Stimulated activated CD4-positive, alpha-beta T cell treated with anti-CD3 and anti-CD28 coated beads, Interleukin-1b, Interleukin-23, amount 100 ng/mL, for 24 hours (primary cell): ENCODE results near the gene RASGRF2.
"Not testable (repeated sequence)": the region's sequence is repeated elsewhere in the genome, so short reads cannot be mapped to it uniquely, and the experiment has no call there.

Experiments used
- DNase-seq, 4 experiments: peaks; one replicate each; pipeline ENCODE4 v3.0.0-alpha.2; 2020; ENCODE audit warnings: low read depth in 4 of 4, low spot score in 1 of 4

The RASGRF2 gene

DNA sequence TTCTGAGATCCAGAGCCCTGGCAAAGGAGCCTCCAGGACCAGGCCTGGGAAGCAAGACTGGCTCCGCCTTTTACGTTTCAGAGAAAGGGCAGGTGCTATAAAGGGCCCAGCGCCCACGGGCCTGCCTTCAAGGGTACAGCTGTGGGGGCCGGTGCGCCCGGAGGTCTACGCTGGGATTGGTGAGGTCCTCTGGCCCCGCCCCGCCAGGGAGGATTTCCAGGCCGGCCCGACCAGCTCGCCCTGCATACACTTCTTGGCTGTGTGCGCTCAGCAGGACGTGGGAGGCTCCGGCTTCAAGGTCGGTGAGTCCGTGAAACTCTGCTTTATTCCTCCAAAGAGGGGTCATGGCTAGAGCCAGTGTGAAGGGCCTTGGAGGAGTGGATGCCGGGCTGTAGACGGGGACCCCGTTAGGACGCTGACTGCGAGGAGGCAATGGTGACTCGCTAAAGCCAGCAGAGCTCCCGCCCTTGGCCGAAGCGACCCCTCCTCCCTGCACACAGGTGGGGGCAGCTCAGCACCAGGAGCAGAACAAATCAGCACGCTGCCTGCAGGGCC, 273.0 kb downstream of the RASGRF2 start, which contains the start of gene CKMT2:
Gene CKMT2 (plus strand): TSS at position 243 of the 555 bp plus-strand sequence. CDS start 17,811 bp downstream, outside the sequence.
- DNase-seq = no peak

DNA sequence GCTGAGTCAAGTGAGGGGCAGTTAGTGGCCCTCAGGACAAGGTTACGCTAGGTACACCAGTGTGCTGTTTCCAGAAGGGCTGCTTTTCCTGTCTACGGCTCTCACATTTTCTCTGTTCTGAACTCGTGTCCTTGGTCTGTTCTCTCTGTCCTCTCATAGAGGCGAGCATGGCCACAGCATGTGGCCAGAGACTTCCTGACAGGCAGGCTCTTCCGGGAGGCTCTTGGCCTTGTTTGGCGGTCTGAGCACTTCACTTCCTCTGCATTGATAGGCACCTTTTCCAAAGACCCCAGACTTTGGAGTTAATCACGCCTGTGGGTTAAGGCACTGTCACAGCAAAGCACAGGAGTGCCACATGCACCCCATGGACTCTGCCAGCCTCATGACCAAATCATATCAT, 274.1 kb downstream of the RASGRF2 start:
- no peak for DNase-seq

DNA sequence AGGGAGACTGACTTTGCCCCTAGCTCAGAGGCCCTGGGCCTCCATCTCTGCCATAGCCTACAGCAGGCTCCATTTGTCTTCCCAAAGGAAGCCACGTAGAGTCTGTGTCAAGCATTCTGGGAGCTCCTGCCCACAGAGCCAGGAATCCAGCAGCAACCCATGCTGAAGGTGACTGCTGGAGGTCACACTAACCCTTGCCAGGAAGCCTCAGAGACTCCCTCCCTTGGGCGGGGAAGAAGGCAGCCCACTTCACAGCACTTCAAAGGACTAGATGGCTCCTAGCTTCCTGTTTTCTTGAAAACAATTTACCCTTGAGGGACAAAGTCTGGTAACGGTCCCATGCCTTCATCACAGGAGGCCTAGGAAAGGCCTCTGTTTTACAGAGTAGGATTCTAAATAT, 274.6 kb downstream of the RASGRF2 start:
- no peak for DNase-seq

DNA sequence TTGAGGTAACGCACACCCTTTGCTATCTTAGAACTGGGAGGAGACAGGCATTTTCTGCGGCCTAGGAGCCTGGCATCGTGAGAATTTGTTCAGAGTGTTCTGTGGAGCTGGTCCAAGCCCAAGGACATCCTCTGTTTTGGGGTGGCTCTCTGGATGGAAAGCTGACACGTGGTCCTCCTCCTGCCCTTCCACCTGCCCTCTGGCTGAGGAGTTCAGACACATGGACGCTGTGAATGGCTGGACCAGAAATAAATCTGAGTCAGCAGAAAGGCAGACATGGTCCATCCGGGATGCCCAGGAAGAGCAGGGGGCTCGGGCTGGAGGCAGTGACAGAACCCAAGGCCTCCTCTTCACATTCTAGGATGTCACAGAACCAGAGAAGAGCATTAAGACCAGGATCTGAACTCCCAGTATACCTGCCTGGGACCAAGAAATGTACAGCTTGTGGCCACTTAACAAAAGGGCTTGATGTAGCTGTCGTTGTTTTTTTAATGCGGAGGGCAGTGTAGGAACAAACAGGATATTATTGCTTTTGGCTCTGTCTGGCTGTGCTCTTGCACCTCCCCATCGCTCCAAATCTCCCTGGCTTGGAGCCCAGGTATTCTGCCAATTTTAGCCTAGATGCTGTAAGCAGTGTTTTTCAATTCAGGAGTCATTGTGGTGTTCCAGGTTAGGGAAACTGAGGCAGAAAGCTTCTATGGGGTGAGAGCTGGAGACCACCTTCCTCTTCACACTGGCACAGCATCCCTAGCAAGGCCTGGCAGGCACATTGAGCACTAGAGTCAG, 275.3 kb downstream of the RASGRF2 start:
- no peak for DNase-seq

DNA sequence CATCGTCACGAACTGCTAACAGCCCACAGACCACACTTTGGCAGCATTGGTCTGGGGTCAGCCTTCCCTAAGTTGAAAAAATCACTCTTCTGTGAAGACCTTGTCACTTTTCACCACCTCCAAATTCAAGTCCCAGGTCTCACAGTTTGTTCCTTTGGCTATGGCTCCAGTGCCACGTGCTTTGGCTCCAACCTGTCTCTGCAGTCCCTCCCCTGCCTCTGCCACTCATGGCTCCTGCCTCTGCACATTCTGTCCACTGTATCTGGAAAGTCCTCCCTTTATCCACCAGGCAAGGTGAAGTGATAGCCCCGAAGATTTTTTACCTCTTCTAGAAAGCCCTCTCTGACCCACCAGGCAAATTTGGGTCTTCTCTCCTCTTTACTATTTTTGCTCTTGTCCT, 278.3 kb downstream of the RASGRF2 start:
- DNase-seq = no peak

DNA sequence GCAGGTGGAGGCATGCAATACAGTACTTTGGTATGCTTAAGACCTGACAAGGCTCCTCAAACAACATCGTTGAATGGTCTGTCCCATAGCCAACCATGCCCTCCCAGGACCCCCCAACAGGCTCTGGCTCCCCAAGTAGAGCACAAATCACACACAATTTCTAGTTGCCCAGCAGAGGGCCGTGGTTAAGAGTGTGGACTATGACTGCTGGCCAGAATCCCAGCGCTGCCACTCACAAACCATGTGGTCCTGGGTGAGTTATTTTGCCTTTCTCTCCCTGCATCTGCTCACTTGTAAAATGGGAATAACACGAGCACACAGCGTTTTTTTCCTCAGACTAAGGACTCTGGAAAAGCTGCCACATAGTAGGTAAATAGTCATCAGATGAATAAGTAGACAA, 279.4 kb downstream of the RASGRF2 start:
- DNase-seq = no peak

DNA sequence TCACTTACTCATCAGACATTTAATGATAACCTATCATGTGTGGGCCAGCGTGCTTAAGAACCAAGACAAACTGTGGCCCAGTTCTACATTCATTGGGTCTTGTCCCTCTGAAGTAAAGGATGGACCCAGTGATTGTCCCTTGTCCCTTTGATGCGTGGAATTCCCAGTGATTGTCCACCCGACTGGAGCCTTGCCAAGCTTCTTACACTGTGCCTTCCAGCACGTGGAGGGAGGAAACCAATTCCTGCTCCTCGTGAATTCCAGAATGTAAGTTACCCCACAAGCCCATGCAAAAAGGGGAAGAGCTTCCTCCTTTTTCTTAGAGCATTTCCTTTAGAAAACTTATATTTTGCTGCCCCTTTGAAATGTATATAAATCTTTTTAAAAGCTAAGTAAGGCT, 280.8 kb downstream of the RASGRF2 start:
- no peak for DNase-seq

DNA sequence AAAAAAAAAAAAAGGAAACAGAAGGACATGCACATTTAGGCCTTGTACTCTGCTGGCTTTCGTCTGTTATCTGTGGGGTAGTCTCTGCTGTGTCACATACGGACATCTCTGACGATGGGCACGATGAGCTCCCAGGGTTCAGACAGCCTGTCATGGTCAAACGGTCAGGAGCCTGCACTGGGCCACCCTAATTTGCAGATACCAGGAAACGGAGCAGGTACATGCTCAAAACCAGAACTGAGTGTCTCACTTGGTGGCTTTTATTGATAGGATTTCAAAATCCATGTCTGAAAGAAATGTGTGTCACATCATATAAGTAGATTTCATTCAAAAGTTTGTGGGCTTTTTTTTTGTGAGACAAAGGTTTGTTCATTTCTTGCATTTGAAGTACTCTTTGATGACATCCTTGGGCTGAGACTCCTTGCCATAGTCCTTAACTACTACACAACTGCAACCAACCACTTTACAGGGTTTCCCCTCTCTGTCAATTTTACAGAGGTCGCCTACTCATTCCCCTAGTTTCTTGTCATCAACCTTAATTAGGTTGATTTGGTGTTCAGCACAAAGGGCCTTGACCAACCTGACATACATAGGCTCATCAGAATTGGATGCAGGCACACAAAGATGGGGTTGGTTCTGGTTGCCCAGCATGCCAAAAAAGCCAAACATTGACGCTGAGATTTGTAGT, 281.9 kb downstream of the RASGRF2 start:
- DNase-seq = no peak

DNA sequence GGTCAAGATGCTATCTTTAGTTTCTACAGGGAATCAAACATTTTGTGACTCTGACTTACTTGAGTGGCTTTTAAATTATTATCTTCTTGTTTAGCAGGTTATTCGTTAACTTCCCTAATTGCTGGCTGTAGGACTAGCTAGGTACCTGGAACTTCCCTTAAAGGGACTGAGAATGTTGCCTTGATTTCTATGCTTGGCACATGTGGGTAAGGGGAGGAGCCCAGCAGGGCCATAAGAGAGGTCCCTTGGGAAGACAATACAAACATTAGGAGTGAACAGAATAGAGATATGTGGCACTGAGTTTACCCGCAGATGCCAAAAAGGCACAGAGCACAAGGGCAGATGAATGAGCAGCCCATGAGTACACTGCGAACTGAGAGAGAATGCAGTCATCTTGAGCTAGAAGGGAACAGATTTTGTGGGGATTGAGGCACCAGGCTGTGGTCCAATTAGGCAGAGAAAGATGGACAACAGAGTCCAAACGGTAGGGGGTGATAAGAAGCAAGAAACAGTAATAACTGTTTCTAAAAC, 282.8 kb downstream of the RASGRF2 start:
- no peak for DNase-seq

DNA sequence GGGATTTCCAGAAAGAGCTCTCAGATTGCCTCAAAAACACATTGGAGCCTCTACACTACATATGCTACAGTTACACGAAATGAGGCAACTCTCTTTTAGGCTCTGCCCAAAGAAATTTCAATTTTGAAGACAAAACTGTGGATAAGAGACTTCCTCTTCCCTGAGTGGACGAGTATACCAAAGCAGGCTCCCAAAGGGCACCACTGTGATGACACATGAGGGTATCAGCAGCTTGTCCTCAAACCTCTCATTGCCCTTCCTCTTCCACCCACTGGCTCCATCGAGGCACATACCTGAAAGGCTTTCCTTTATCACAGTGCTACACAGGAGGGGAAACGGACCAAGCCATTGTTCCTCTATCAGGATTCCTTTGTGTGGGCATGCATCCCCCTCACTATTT, 284.3 kb downstream of the RASGRF2 start:
- DNase-seq = no peak

DNA sequence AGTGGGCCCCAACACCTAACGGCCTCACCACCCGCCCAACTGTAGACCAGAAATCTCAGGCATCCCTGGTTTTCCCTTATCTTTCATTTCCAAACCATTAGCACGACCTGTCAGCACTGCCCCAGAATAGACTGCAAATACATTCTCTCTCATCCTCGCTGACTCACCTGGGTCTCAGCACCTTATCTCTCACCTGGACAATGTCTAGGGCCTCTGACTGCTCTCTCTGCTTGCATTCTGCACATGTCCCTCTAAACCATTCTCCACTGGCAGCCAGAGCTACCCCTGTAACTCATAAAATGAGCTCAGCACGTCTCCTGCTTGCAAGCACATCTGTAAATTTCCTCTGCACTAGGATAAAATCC, 285.7 kb downstream of the RASGRF2 start:
- no peak for DNase-seq

DNA sequence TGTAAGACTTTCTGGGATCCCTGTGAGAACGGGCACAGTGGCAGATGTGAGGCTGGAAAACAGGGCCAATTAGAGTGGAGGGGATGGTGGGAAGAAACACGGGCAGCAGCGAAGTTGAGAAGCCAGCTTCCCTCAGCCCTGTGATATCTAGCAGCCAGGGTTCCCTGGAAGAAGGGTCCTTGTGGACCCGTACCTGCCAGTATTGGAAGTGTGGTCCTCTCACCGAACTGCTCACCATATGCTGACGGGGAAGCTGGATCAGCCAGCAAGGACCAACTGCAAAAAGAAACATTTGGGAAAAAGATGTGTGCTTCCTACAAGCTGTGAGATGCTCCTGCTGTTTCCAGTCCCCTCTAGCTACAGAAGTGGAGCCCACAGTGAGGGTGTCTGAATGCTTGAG, 286.5 kb downstream of the RASGRF2 start:
- DNase-seq = no peak

DNA sequence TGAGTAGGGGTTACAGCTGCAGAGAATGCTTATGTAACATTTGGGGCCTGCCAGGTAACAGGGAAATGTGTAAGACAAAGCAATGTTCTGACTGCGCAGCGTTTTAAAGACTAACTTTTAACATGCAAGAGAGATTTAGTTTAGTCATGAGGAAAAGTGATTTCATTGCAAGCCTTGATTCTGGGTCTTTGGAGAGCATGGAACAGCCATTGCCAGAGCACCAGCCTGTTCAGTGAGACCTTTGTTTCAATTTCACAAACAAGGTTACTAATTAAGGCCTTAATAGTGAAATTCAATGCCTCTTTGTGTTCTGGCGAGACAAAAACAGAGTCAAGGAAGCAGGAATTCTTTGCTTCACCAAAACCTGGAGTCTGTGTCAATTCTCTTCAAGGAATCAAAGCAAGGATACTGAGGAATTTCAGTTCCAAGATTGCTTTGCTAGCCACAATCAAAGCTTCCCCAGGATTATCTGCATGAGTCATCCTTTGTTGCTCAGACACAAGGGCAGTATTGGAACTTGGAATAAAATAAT, 287.3 kb downstream of the RASGRF2 start:
- DNase-seq = no peak

DNA sequence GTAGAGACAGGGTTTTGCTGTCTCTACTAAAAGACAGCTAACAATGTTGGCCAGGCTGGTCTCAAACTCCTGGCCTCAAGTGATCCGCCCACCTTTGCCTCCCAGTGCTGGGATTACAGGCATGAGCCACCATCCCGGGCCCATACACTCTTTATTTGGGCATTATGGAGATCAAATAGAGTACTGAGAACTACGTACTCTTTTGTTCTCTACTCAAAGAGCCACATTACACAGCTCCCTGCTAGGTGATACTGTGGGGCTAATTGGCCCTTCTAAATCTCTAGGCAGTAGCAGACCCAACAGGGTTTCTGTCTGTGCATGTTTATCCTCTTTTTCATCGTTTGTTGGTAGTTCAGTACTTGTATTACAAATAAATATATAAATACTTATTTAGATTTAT, 289.1 kb downstream of the RASGRF2 start:
- DNase-seq = no peak

DNA sequence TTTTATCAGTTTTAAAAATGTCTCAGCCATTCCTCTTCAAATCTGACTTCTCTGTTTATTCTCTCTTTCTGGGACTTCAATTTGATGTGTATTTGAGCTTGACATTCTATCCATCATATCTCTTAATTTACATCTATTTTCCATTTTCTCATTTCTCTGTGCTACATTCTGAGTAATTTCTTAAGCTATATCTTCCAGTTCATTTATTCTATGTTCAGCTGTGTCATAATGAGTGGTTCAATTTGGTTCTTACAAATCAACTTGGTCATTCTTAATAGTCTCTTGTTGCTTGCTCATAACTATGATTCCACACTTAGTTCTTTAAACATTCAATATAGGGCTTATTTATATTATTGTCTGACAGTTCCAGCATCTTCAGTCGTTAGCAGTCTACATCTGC, 289.8 kb downstream of the RASGRF2 start:
- no peak for DNase-seq

DNA sequence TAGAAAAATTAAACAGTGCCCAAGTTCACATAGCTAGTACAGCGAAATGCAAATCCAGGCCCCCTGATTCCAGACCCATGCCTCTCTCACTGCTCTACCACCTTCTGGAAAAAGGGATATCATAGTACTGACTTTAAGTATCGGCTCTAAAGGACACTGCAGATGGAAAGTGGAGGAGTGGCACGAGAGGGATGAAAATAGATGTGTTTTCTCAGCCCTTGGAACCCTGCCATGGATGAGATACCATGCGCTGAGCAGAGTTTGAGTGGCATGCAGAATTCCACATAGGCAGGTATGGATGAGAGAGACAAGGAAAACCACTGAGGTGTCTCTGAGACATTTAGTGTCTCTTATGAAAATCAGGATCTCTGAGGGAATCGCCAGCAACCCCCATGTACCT, 291.8 kb downstream of the RASGRF2 start:
- DNase-seq = no peak

DNA sequence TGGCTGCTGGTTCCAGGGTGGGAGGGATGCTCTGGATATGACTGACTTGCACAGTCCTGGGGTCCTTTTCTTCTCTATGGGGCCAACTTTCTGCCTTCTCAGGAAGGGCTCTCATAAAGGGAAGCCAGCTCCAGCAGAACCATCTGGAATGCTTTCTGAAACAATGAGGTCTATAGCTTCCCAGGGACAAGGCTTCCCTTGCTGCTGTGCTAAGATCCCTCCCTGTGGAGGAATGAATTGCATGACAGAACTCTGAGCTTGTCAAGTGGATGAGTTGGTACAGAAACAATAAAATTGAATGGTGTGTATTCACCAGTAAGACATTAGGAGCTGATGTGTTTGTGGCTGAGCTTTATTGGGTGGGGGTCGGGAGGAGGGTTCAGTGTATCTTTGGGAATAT, 292.7 kb downstream of the RASGRF2 start:
- DNase-seq = no peak

DNA sequence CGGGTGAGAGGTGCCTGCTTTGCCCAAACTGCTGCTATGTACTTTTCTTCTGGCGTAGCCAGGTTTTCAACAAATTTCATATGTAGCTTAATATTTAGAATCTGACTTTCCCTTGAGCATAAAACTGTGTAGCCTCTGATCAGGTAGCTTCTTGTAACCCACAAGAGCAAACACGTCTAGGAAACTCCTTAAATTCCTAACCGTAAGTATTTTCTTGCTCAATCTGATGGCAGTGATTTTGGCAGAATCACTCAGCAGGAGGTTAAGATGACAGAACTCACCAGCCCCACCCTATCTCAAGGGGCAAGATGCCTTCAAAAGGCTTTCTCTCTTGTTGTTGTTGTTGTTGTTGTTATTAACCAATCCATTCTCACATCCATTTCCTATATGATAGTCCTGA, 293.7 kb downstream of the RASGRF2 start:
- DNase-seq = no peak

DNA sequence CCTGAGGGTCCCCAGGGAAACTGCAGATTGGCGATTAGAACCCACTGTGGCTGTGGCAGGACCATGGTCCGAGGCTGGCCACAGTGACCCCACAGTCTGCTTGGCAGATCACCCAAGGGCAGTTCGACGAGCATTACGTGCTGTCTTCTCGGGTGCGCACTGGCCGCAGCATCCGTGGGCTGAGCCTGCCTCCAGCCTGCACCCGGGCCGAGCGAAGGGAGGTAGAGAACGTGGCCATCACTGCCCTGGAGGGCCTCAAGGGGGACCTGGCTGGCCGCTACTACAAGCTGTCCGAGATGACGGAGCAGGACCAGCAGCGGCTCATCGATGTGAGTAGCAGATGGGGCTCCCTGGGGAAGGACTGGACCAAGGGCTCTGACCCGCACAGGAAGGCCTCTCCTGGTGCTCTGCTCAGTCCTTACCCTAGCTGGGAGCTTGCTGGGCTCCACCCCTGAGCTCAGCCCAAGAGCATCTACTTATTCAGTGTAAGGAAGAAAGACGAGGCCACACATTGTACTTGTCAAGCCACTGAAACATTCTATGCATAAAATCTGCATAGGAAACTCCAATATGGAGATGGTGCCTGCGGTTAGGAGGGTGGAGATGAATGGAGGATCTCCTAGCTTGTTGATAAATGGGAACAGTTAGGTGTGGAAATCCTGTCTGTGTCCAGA, 294.9 kb downstream of the RASGRF2 start:
- DNase-seq = no peak

DNA sequence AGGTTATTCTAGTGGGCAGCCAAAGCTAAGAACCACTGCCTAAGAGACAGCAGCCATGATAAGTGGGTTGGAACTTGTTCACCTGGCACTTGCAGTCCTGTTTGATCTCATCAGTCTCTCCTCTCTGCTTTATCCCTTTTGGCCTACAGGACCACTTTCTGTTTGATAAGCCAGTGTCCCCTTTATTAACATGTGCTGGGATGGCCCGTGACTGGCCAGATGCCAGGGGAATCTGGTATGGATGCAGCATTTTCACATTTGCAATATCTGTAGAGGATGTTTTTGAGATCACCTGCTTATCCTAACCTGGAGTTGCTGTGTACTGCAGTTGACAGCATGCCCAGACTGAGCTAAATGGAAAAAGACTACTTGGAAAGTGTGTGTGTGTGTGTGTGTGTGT, 296.6 kb downstream of the RASGRF2 start:
- no peak for DNase-seq

DNA sequence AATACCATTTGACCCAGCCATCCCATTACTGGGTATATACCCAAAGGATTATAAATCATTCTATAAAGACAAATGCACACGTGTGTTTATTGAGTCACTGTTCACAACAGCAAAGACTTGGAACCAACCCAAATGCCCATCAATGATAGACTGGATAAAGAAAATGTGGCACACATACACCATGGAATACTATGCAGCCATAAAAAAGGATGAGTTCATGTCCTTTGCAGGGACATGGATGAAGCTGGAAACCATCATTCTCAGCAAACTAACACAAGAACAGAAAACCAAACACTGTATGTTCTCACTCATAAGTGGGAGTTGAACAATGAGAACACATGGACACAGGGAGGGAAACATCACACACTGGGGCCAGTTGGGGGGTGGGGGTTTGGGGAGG, 302.6 kb downstream of the RASGRF2 start:
- not testable (repeated sequence) for DNase-seq
